Tibial nerve (tissue), 4 donors: Measurements from ENCODE around the gene C1orf167. TPM values are rescaled to one million over a fixed set of nuclear protein-coding genes. Genes with fewer than 3 reads are reported as not detected.
A peak's percentile ranks its signal among the peaks of the same experiment; 100 is the strongest.
"Not testable (repeated sequence)": the region's sequence is repeated elsewhere in the genome, so short reads cannot be mapped to it uniquely, and the experiment has no call there.

Experiments used
- DNase-seq, 2 donors: peaks; one replicate each; pipeline ENCODE4 v3.0.0-alpha.2; 2019; ENCODE audit warnings: low spot score in 2 of 2
- H3K27ac ChIP-seq, 4 donors: fragments of 200-600 bp; sonication (generic) in 3 of 4; one replicate each; pipeline ENCODE4 v1.5.1; 2017 to 2019; ENCODE audit warnings: mild to moderate bottlenecking in 1 of 4
- H3K27me3 ChIP-seq, 2 donors: fragments of 200-600 bp; sonication (generic) in 1 of 2; one replicate each; pipeline versions ENCODE4 v1.5.1 to v1.6.0; 2017 to 2019
- H3K36me3 ChIP-seq, 3 donors: fragments of 200-600 bp; sonication (generic); one replicate each; pipeline ENCODE4 v1.5.1; 2018 to 2019
- H3K4me1 ChIP-seq, 4 donors: fragments of 200-600 bp; sonication (generic) in 3 of 4; one replicate each; pipeline ENCODE4 v1.5.1; 2017 to 2019
- H3K4me3 ChIP-seq, 4 donors: fragments of 200-600 bp; sonication (generic) in 3 of 4; one replicate each; pipeline ENCODE4 v1.5.1; 2017 to 2019; ENCODE audit warnings: mild to moderate bottlenecking in 1 of 4, moderate library complexity in 1 of 4
- H3K9me3 ChIP-seq, 4 donors: fragments of 200-600 bp; sonication (generic) in 3 of 4; one replicate each; pipeline ENCODE4 v1.5.1; 2017 to 2019
- CTCF ChIP-seq, 5 experiments: fragments of 200-600 bp in 3 of 5; fragments of 450-650 bp in 2 of 5; sonication (generic) in 3 of 5; IDR thresholded peaks; one replicate each; pipeline ENCODE4 v1.5.1; 2016 to 2019; ENCODE audit warnings: antibody characterized with exemption in 5 of 5, mild to moderate bottlenecking in 3 of 5, moderate library complexity in 2 of 5
- EP300 ChIP-seq, 2 donors: sonication (generic); formaldehyde crosslinking; IDR thresholded peaks; one replicate each; pipeline ENCODE4 v1.6.1; 2017; ENCODE audit warnings: antibody characterized with exemption in 2 of 2, mild to moderate bottlenecking in 1 of 2
- POLR2A ChIP-seq, 2 donors: fragments of 450-650 bp; IDR thresholded peaks; one replicate each; pipeline ENCODE4 v1.6.1; 2017; ENCODE audit warnings: antibody characterized with exemption in 2 of 2, mild to moderate bottlenecking in 2 of 2, moderate library complexity in 2 of 2
- WGBS, 2 donors: methylation state at CpG; one replicate each; pipeline ENCODE4 v1.1.5; 2018; 5-methylcytosine and 5-hydroxymethylcytosine counted together
- total RNA-seq, 4 donors: library from RNA; depleted of rRNA; stranded (reverse); fragments of >200 nt; gene quantifications; one replicate each; pipeline ENCODE4 v1.1.0, GENCODE V29; 2016

Gene C1orf167
- total RNA-seq, 4 donors from 2014 or later: 4.4 to 13.8 (median 5.1) TPM; not detected in 1

- H3K36me3 ChIP-seq: peaks cover 0 to 33% (median 5%) of the 10 kb centered on the region in 3 donors
- DNase-seq: no peak
- no peaks in the 10 kb centered on the region for H3K9me3 ChIP-seq
- peak overlapping the region; percentile 94 to 99 (median 97) for H3K27ac ChIP-seq
- TF ChIP-seq POLR2A (IDR thresholded peaks at IDR 0.05): peak in 1 of 2 donors; percentile 48
- peak in 2 of 5 experiments; percentile 5 to 9 for TF ChIP-seq CTCF (IDR thresholded peaks at IDR 0.05)
- peak; percentile 15 to 52 for TF ChIP-seq EP300 (IDR thresholded peaks at IDR 0.05)
- H3K27me3 ChIP-seq: no peaks in the 10 kb centered on the region
- WGBS, 2 donors: 0 to 5% methylated on average over 6 of the region's 6 CpGs
- H3K4me3 ChIP-seq: peak overlapping the region; percentile 50 to 79 (median 63)
- H3K4me1 ChIP-seq: peaks cover 0 to 83% (median 30%) of the 10 kb centered on the region in 4 donors
Observed at GRCh38 chr1:11802616-11802972, 40.6 kb downstream of the C1orf167 start.

GRCh38 chr1:11802973-11803885 lies 41.2 kb downstream of the C1orf167 start:
- peaks cover 0 to 83% (median 31%) of the 10 kb centered on the region in 4 donors for H3K4me1 ChIP-seq

GRCh38 chr1:11803924-11804665 lies 42.1 kb downstream of the C1orf167 start:
- Histone ChIP-seq H3K4me3 (peak overlapping the region; percentile 50 to 79 (median 70)), H3K36me3 (peaks cover 0 to 29% (median 5%) of the 10 kb centered on the region in 3 donors), H3K27ac (peak overlapping the region; percentile 94 to 99 (median 97)), H3K4me1 (peaks cover 0 to 85% (median 33%) of the 10 kb centered on the region in 4 donors)
- H3K9me3 ChIP-seq, H3K27me3 ChIP-seq, DNase-seq: not testable (repeated sequence)
- WGBS, 2 donors: 39 to 48% methylated on average over 9 of the region's 9 CpGs

More at GRCh38 chr1:11802973-11803885, 41.2 kb downstream of the C1orf167 start:
- Histone ChIP-seq H3K9me3 (no peaks in the 10 kb centered on the region), H3K27ac (peak overlapping the region; percentile 94 to 99 (median 97)), H3K4me3 (peak overlapping the region; percentile 50 to 79 (median 63)), H3K36me3 (peaks cover 0 to 32% (median 5%) of the 10 kb centered on the region in 3 donors), H3K27me3 (no peaks in the 10 kb centered on the region)
- peak; percentile 90 to 91 for DNase-seq
- 0 to 1% methylated on average over 21 to 26 of the region's 28 CpGs for WGBS, 2 donors
- TF ChIP-seq EP300 (IDR thresholded peaks at IDR 0.05) (peak; percentile 50 to 96), CTCF (IDR thresholded peaks at IDR 0.05) (peak in 1 of 5 experiments; percentile 2), POLR2A (IDR thresholded peaks at IDR 0.05) (peak; percentile 41 to 90)

- H3K27me3 ChIP-seq: no peaks in the 10 kb centered on the region
- TF ChIP-seq POLR2A (IDR thresholded peaks at IDR 0.05): no peak
- no peak for TF ChIP-seq CTCF (IDR thresholded peaks at IDR 0.05)
- no peak for TF ChIP-seq EP300 (IDR thresholded peaks at IDR 0.05)
- H3K36me3 ChIP-seq: peaks cover 0 to 29% (median 5%) of the 10 kb centered on the region in 3 donors
- H3K4me1 ChIP-seq: peaks cover 0 to 82% (median 33%) of the 10 kb centered on the region in 4 donors
- peak overlapping the region; percentile 62 to 79 (median 78) for H3K4me3 ChIP-seq
- no peaks in the 10 kb centered on the region for H3K9me3 ChIP-seq
- peak in 1 of 2 donors; percentile 51 for DNase-seq
- peak overlapping the region; percentile 94 to 99 (median 97) for H3K27ac ChIP-seq
- 1 to 3% methylated on average over 13 to 17 of the region's 17 CpGs for WGBS, 2 donors
Observed at GRCh38 chr1:11804666-11805421, 42.9 kb downstream of the C1orf167 start.
